Endothelial cell of umbilical vein (primary cell): ENCODE data around the gene ARMC8.

Source experiments
- CTCF ChIP-seq, 2 donors: IDR thresholded peaks; 1 replicate in 1 of 2; 2 replicates in 1 of 2; pipeline ENCODE4 v1.5.1; 2011; ENCODE audit warnings: low read length in 2 of 2, mild to moderate bottlenecking in 2 of 2, moderate library complexity in 2 of 2, control low read depth in 1 of 2, inconsistent platforms in 1 of 2, low read depth in 1 of 2; ENCODE audit not compliant: insufficient read depth in 1 of 2; ENCODE audit errors: extremely low read depth in 1 of 2
- MAX ChIP-seq: IDR thresholded peaks from 2 replicates; pipeline ENCODE4 v1.6.1; 2011; ENCODE audit not compliant: insufficient read depth, insufficient read length
- POLR2A ChIP-seq: IDR thresholded peaks from 2 replicates; pipeline ENCODE4 v1.6.1; 2012; ENCODE audit warnings: low read depth, mild to moderate bottlenecking, control low read depth, low read length
- POLR2AphosphoS5 ChIP-seq: IDR thresholded peaks from 2 replicates; pipeline ENCODE4 v1.6.1; 2012; ENCODE audit warnings: low read depth, mild to moderate bottlenecking, control low read depth, low read length, moderate library complexity; ENCODE audit not compliant: insufficient read depth

- TF ChIP-seq CTCF (IDR thresholded peaks at IDR 0.05; ENCODE audit: extremely low read depth in 1 of 2, insufficient read depth in 1 of 2, low read depth in 1 of 2, low read length in 2 of 2) (no peak), POLR2A (no peak), POLR2AphosphoS5 (no peak), MAX (no peak)
Measured at GRCh38 chr3:138325990-138326389, 138.9 kb downstream of the ARMC8 start.
